OCI-LY3 (cell line): ENCODE data around the gene EMID1.

Experiments
- CTCF ChIP-seq: fragments of 200-600, 300-600 bp; sonication (generic); IDR thresholded peaks from 2 replicates; pipeline ENCODE4 v1.5.1; 2014; ENCODE audit warnings: antibody characterized with exemption, low read length, low read depth
- EZH2phosphoT487 ChIP-seq: fragments of 200-600 bp; shearing (Covaris generic); IDR thresholded peaks from 2 replicates; pipeline ENCODE4 v1.6.1; 2018; ENCODE audit warnings: antibody characterized with exemption, mixed run types, low read depth

GRCh38 chr22:29197096-29197495, 8.6 kb upstream of the EMID1 start:
- TF ChIP-seq CTCF (no peak), EZH2phosphoT487 (no peak)
